ENCODE data around the gene ATXN1. TPM values are rescaled to one million over a fixed set of nuclear protein-coding genes. Genes with fewer than 3 reads are reported as not detected.

ATXN1 gene
- total RNA-seq, 1 experiment from 2014 or later, result under 0.01 TPM

GRCh38 chr6:16313732-16314131, 447.5 kb downstream of the ATXN1 start:
- no peak for DNase-seq (ENCODE audit: low spot score)
- in situ Hi-C loops (cut with HindIII; ENCODE audit: low sequenced_read_pairs), result no loop called here

GRCh38 chr6:16311763-16312162, 449.5 kb downstream of the ATXN1 start:
- in situ Hi-C loops (cut with HindIII; ENCODE audit: low sequenced_read_pairs), result no loop called here
- peak; percentile 75 for DNase-seq (ENCODE audit: low spot score)

GRCh38 chr6:16306334-16306733, 454.9 kb downstream of the ATXN1 start:
- no peak for DNase-seq (ENCODE audit: low spot score)
- in situ Hi-C loops (cut with HindIII; ENCODE audit: low sequenced_read_pairs), result no loop called here

DNA sequence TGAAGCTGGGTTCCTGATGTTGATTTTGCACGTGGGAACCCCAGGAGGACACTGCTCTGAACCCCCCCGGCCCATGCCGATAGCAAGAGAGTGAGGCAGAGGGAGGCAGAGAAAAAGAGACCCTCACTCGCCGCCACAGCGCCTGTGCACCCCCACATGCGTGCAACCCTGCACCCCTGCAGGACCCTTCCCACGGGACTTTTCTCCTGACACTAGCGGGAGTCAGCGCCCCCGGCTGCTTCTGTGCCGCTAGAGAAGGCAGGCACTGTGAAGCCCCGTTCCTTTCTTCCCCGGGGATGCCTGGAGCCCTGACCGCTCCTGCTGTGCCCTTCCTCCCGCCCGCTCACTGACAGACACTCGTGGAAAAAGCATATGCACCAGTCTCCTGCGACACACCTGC, 455.5 kb downstream of the ATXN1 start:
- in situ Hi-C loops (cut with HindIII; ENCODE audit: low sequenced_read_pairs), result no loop called here
- no peak for DNase-seq (ENCODE audit: low spot score)

DNA sequence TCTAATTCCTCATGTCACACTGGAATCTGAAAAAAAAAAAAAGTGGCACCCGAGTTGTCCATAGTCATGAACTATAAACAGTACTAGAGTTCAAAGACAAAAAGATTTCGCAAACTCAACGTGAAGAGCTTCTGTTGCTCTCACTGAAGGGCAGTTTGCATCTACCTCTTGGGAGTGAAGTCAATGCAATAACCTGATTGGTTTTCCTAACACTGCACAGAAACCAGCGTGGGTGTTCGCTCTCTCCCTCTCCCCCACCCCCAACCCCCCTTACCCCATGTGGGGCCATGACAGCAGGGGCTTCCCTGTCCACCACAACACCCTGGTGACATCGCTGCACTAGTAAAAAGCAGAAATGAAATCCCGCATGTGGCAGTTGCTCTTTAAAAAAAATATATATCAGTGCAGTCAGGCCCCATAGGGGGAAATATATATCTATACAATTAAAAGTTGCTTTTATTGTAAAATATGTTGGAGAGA, 456.0 kb downstream of the ATXN1 start:
- in situ Hi-C loops (cut with HindIII; ENCODE audit: low sequenced_read_pairs), result no loop called here
- no peak for DNase-seq (ENCODE audit: low spot score)

DNA sequence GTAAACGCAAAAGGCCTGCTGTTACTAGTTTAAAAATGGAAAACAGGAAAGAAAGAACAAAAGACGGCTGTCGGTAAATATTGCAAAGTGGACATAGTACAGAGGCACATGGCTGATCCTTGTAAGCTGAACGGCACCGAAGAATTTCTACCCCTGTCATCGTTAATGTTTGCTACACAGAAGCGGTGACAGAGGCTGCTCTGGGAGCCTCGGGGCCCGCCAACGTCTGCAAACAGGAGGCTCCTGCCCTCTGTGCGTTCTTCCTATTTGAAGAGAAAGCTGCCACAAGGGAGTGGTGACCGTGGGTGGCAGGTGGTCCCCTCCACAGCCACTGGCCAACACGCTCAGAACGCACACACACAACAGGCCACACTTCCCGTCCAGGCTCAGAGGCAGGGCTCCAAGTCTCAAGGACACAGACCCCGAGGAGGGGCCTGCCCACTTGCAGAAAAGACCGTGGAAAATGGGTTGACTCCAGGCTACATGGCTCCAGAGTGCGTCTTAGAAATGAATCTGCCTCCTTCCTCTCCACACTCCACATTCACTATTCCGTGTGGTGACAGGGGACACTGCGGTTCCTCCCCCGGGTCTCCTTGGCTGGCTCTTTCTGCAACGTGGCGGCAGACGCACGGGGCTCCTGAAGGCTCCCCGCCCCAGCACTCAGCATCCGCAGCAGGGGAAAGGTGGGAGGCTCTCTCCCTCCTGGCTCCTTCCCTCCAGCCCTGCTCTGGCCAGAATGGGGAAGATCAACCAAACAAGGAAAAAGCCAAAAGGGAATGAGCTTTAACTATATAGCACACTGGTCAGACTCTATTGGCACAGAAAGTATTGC, 458.3 kb downstream of the ATXN1 start:
- DNase-seq (ENCODE audit: low spot score), result no peak
- in situ Hi-C loops (cut with HindIII; ENCODE audit: low sequenced_read_pairs), result no loop called here

DNA sequence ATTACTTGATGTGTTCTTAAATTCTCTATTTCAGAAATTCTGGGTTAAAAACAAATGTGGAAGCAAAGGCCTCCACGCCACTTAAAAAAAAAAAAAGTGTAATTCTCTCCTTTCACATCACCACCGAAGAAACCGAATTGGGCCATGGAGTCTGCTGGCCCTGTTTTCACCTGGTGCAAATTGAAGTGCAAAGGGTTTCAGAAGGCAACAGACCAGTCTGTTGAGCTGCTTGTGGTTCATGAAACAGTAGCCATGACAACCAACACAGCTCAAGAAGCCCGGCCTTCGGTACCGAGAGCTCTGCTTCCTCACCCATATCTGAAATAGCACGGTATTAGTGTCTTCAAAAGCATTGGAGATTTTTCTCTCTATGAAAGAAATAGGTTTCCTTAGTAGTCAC, 459.7 kb downstream of the ATXN1 start:
- in situ Hi-C loops (cut with HindIII; ENCODE audit: low sequenced_read_pairs), result no loop called here
- peak; percentile 16 for DNase-seq (ENCODE audit: low spot score)

- no peak for DNase-seq (ENCODE audit: low spot score)
- in situ Hi-C loops (cut with HindIII; ENCODE audit: low sequenced_read_pairs), result no loop called here
Measured at GRCh38 chr6:16299861-16300260, 461.4 kb downstream of the ATXN1 start.

- no peak for DNase-seq (ENCODE audit: low spot score)
- in situ Hi-C loops (cut with HindIII; ENCODE audit: low sequenced_read_pairs), result no loop called here
Measured at GRCh38 chr6:16296061-16296670, 465.1 kb downstream of the ATXN1 start.

DNA sequence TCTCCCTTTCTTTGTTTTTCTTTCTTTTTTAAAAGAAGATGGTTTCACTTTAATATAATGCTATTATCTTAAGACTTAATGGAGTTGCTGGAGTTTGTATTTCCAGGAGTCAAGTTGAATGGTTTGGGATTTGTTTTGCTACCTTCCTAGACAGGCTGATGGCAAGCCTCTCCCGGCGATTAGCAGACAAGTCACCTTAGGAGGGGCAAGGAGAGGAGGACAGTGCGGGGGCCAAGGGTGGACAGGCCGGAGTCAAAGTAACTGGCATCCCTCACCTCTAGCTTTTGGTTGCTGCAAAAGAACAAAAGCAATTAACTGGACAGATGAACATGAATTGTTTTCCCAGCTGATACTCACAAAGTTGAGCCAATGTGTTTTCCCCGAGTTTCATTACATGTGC, 465.8 kb downstream of the ATXN1 start:
- in situ Hi-C loops (cut with HindIII; ENCODE audit: low sequenced_read_pairs), result no loop called here
- DNase-seq (ENCODE audit: low spot score), result no peak

DNA sequence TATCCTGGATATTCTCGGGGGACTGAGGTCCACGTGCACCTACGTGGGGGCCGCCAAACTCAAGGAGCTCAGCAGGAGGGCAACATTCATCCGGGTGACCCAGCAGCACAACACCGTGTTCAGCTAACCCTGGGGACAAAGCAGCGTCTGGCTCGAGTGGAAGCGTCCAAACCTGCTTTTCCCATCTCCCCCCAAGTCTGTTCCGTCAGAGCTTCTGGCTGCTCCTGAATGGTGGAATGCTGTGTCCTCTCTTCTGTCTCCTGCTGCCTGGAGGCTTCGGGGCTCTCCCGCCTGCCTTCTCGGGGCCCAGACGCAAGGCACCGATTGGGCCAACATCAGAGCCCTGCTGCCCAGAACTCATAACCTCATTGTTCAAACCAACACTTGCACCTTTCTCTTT, 466.2 kb downstream of the ATXN1 start:
- in situ Hi-C loops (cut with HindIII; ENCODE audit: low sequenced_read_pairs), result no loop called here
- DNase-seq (ENCODE audit: low spot score), result no peak

GRCh38 chr6:16294371-16294770, 466.9 kb downstream of the ATXN1 start:
- no peak for DNase-seq (ENCODE audit: low spot score)
- in situ Hi-C loops (cut with HindIII; ENCODE audit: low sequenced_read_pairs), result no loop called here

- in situ Hi-C loops (cut with HindIII; ENCODE audit: low sequenced_read_pairs), result no loop called here
- no peak for DNase-seq (ENCODE audit: low spot score)
Measured at GRCh38 chr6:16292942-16293341, 468.3 kb downstream of the ATXN1 start.

DNA sequence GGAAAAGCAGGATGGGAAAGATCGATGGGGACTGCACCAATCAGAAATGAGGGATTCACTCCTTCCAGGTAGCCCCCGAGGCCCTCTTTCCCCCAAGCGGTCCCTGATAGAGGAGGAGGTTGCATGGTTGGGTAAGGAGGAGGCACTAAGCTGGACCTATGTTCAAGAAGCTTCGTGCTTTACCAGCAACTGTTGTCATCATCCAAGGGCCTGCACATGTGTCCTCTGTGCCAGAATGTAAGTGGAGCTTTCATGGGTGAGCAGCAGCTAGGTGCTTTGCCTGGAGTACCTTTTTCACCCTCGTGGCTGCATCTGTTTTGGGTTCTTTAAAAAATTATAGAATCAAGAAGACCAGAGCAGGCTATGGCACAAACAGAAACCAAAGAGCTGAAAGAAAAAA, 468.8 kb downstream of the ATXN1 start:
- no peak for DNase-seq (ENCODE audit: low spot score)
- in situ Hi-C loops (cut with HindIII; ENCODE audit: low sequenced_read_pairs), result no loop called here

- in situ Hi-C loops (cut with HindIII; ENCODE audit: low sequenced_read_pairs), result no loop called here
- DNase-seq (ENCODE audit: low spot score), result no peak
Measured at GRCh38 chr6:16291739-16292138, 469.5 kb downstream of the ATXN1 start.

- DNase-seq (ENCODE audit: low spot score), result no peak
- in situ Hi-C loops (cut with HindIII; ENCODE audit: low sequenced_read_pairs), result no loop called here
Measured at GRCh38 chr6:16288163-16288562, 473.1 kb downstream of the ATXN1 start.

DNA sequence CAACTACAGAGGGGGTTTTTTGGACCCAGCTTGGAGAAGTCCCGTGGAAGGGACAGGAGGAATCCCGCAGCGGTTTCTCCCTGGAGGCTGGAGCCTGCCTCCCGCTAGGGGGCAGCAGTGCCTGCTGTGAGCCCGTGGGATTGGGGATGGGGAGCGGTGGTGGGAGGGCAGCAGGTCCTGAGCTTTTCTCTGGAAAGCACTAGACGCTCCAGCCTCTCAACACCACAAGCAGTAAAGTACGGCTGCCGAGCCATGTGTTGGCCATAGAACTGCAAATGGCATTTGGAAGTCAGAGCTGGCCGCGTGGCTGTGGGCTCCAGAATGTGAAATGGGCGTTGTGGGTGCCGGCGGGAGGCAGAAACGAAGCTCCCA, 475.1 kb downstream of the ATXN1 start:
- no peak for DNase-seq (ENCODE audit: low spot score)
- in situ Hi-C loops (cut with HindIII; ENCODE audit: low sequenced_read_pairs), result no loop called here

GRCh38 chr6:16285467-16286150, 475.7 kb downstream of the ATXN1 start:
- in situ Hi-C loops (cut with HindIII; ENCODE audit: low sequenced_read_pairs), result no loop called here
- no peak for DNase-seq (ENCODE audit: low spot score)

DNA sequence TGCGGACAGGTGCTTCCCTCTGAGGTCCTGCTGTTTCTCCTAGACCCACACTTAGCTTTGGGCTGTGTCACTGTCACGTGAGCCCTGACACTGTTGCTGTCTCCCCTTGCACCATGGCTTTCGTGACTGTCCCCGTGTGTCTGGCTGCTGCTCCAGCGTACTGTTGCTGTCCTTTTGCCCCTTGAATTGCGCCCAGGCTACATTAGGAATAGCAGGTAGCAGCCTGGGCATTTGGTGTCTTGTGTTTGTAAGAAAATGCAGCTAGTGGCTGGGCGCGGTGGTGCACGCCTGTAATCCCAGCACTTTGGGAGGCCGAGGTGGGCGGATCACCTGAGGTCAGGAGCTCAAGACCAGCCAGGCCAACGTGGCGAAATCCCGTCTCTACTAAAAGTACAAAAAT, 476.8 kb downstream of the ATXN1 start:
- DNase-seq (ENCODE audit: low spot score), result no peak
- in situ Hi-C loops (cut with HindIII; ENCODE audit: low sequenced_read_pairs), result no loop called here

GRCh38 chr6:16282370-16282769, 478.9 kb downstream of the ATXN1 start:
- in situ Hi-C loops (cut with HindIII; ENCODE audit: low sequenced_read_pairs), result no loop called here
- DNase-seq (ENCODE audit: low spot score), result no peak

Measured in G401 (cell line).